Psoas muscle (tissue), 8 donors: Measurements from ENCODE around the gene COX7A2. TPM values are rescaled to one million over a fixed set of nuclear protein-coding genes. Genes with fewer than 3 reads are reported as not detected.

Source experiments
- ATAC-seq, 4 donors: fragments of 200-7000 bp; cut with Tn5 transposase; one replicate each; pipeline ENCODE4 v1.9.1; 2020; ENCODE audit warnings: moderate library complexity in 3 of 4, mild to moderate bottlenecking in 2 of 4
- DNase-seq, 2 donors: peaks; one replicate each; pipeline ENCODE4 v3.0.0-alpha.2; 2020
- H3K27ac ChIP-seq: fragments of 200-600 bp; one replicate; pipeline ENCODE4 v1.8.0; 2022
- H3K27me3 ChIP-seq, 3 donors: fragments of 200-600 bp in 1 of 3; one replicate each; pipeline versions ENCODE4 v1.6.1 to v1.8.0; 2013 to 2022; ENCODE audit warnings: low read length in 2 of 3, mild to moderate bottlenecking in 2 of 3, moderate library complexity in 1 of 3; ENCODE audit not compliant: insufficient read depth in 3 of 3
- H3K36me3 ChIP-seq, 2 donors: fragments of 200-600 bp in 1 of 2; one replicate each; pipeline versions ENCODE4 v1.6.1 to v1.8.0; 2013 to 2022; ENCODE audit warnings: low read depth in 1 of 2, mild to moderate bottlenecking in 1 of 2, moderate library complexity in 1 of 2; ENCODE audit not compliant: insufficient read depth in 1 of 2
- H3K4me1 ChIP-seq: fragments of 200-600 bp; one replicate; pipeline ENCODE4 v1.8.0; 2022
- H3K4me3 ChIP-seq: fragments of 200-600 bp; one replicate; pipeline ENCODE4 v1.8.0; 2022; ENCODE audit warnings: mild to moderate bottlenecking
- H3K9me3 ChIP-seq: fragments of 200-600 bp; one replicate; pipeline ENCODE4 v1.8.0; 2022
- CTCF ChIP-seq: fragments of 200-600 bp; IDR thresholded peaks from one replicate; pipeline ENCODE4 v1.8.0; 2022; ENCODE audit warnings: antibody characterized with exemption
- WGBS, 3 donors: extraction: QIAGEN DNeasy Blood & Tissue Kit; methylation state at CpG; one replicate each; pipeline versions ENCODE4 v1.1.6 to v1.1.7; 2013; 5-methylcytosine and 5-hydroxymethylcytosine counted together
- intact Hi-C, 2 donors: fragments of 100-400 bp; cut with DNase I; formaldehyde crosslinking; loops; one replicate each; pipeline versions ENCODE4 v1.11.0 to v1.14.2; 2022
- polyA plus RNA-seq, 3 donors: library from polyadenylated mRNA; stranded (reverse); fragments of 200-250 nt; gene quantifications; one replicate each; pipeline ENCODE4 v1.2.3, GENCODE V29; 2013
- total RNA-seq, 4 donors: library from RNA; stranded (reverse); fragmentation: NEBNext Ultra II Directional in 2 of 4; extraction: Animal tissue kit (Norgen Biotek cat#: 25700) in 2 of 4; gene quantifications; one replicate each; pipeline versions ENCODE4 v1.2.1 to v1.2.4, GENCODE V29; 2021 to 2023
- donor health status: healthy with polysubstance abuse.
- donor health status: DM: no; HTN: no; CAD: no; lungs with moderate emphysema.
- donor health status: Bipolar disorder and iron deficiency.
- donor health status: healthy.
- donor health status: DM: yes; HTN: yes; CAD: no.
- donor health status: DM: no; HTN: no; CAD: no.
- donor health status: DM: no; HTN: no; CAD: no.
- donor health status: DM: yes; HTN: yes; CAD: no.

Gene COX7A2
- total and polyA plus RNA-seq, 7 donors: 224 to 466 (median 366) TPM

- H3K4me3 ChIP-seq: no peak overlapping the region
- peak overlapping the region; percentile 53 for H3K27ac ChIP-seq
- no peak for TF ChIP-seq CTCF
- intact Hi-C loops: no loop called here
- H3K27me3 ChIP-seq: no peaks in the 10 kb centered on the region
- DNase-seq (no peak), ATAC-seq (peak; percentile 73 to 85 (median 80))
- no peaks in the 10 kb centered on the region for H3K9me3 ChIP-seq
- peaks cover 3 to 11% of the 10 kb centered on the region in 2 donors for H3K36me3 ChIP-seq
- H3K4me1 ChIP-seq: peaks cover 70% of the 10 kb centered on the region
Observed at GRCh38 chr6:75275067-75275466, 31.5 kb upstream of the COX7A2 start.

GRCh38 chr6:75273009-75273408 lies 29.4 kb upstream of the COX7A2 start:
- ATAC-seq (no peak), DNase-seq (no peak)
- Histone ChIP-seq H3K36me3 (peaks cover 3 to 11% of the 10 kb centered on the region in 2 donors), H3K9me3 (no peaks in the 10 kb centered on the region), H3K4me3 (no peak overlapping the region), H3K4me1 (peaks cover 51% of the 10 kb centered on the region), H3K27ac (peak overlapping the region; percentile 26), H3K27me3 (no peaks in the 10 kb centered on the region)
- WGBS, 3 donors: 76 to 88% (median 78%) methylated on average over 4 of the region's 4 CpGs
- intact Hi-C loops: no loop called here
- TF ChIP-seq CTCF: no peak

GRCh38 chr6:75272145-75272840 lies 28.7 kb upstream of the COX7A2 start:
- TF ChIP-seq CTCF: no peak
- 90 to 96% (median 94%) methylated on average over 5 of the region's 5 CpGs for WGBS, 3 donors
- peaks cover 3 to 11% of the 10 kb centered on the region in 2 donors for H3K36me3 ChIP-seq
- ATAC-seq (no peak), DNase-seq (no peak)
- H3K9me3 ChIP-seq: no peaks in the 10 kb centered on the region
- intact Hi-C loops: no loop called here
- H3K4me1 ChIP-seq: peaks cover 54% of the 10 kb centered on the region
- peak overlapping the region; percentile 50 for H3K27ac ChIP-seq
- H3K4me3 ChIP-seq: no peak overlapping the region
- H3K27me3 ChIP-seq: no peaks in the 10 kb centered on the region

GRCh38 chr6:75268988-75269354 lies 25.4 kb upstream of the COX7A2 start:
- intact Hi-C loops: loop anchor here (2.0 to 5.0 kb wide), 2 partner anchors 253 to 258 kb away; no protein-coding TSS in a partner anchor

More at GRCh38 chr6:75268988-75269354, 25.4 kb upstream of the COX7A2 start:
- Histone ChIP-seq H3K4me1 (peaks cover 35% of the 10 kb centered on the region), H3K4me3 (no peak overlapping the region), H3K27ac (peak overlapping the region; percentile 27), H3K9me3 (no peaks in the 10 kb centered on the region), H3K27me3 (no peaks in the 10 kb centered on the region), H3K36me3 (peaks cover 3 to 30% of the 10 kb centered on the region in 2 donors)
- 92 to 95% (median 93%) methylated on average over 4 of the region's 4 CpGs for WGBS, 3 donors
- ATAC-seq: no peak
- no peak for TF ChIP-seq CTCF
- no peak for DNase-seq
